22Rv1 (cell line): ENCODE data around the gene SH3GL1.
A peak's percentile ranks its signal among the peaks of the same experiment; 100 is the strongest.

Source experiments
- H3K27ac ChIP-seq: fragments of 450-650 bp; 2 replicates; pipeline ENCODE4 v1.5.1; 2017
- ZFX ChIP-seq: fragments of 450-650 bp; IDR thresholded peaks from 2 replicates; pipeline ENCODE4 v1.6.1; 2017; ENCODE audit warnings: antibody characterized with exemption, borderline replicate concordance
- TF ChIP-seq, protein P1 (sequence below): fragments of 450-650 bp; IDR thresholded peaks from 2 replicates; pipeline ENCODE4 v1.5.1; 2017; ENCODE audit warnings: mild to moderate bottlenecking

The SH3GL1 gene

GRCh38 chr19:4334929-4335570 lies 65.3 kb downstream of the SH3GL1 start:
- H3K27ac ChIP-seq, result no peak overlapping the region
- no peak for TF ChIP-seq ZFX
- TF ChIP-seq, protein P1, sequence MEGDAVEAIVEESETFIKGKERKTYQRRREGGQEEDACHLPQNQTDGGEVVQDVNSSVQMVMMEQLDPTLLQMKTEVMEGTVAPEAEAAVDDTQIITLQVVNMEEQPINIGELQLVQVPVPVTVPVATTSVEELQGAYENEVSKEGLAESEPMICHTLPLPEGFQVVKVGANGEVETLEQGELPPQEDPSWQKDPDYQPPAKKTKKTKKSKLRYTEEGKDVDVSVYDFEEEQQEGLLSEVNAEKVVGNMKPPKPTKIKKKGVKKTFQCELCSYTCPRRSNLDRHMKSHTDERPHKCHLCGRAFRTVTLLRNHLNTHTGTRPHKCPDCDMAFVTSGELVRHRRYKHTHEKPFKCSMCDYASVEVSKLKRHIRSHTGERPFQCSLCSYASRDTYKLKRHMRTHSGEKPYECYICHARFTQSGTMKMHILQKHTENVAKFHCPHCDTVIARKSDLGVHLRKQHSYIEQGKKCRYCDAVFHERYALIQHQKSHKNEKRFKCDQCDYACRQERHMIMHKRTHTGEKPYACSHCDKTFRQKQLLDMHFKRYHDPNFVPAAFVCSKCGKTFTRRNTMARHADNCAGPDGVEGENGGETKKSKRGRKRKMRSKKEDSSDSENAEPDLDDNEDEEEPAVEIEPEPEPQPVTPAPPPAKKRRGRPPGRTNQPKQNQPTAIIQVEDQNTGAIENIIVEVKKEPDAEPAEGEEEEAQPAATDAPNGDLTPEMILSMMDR, result no peak

GRCh38 chr19:4329858-4330257 lies 70.5 kb downstream of the SH3GL1 start:
- peak overlapping the region; percentile 81; the same call in 1 of the 2 replicates for H3K27ac ChIP-seq
- TF ChIP-seq, protein P1, result no peak
- no peak for TF ChIP-seq ZFX

- H3K27ac ChIP-seq, result peak overlapping the region; percentile 81
Measured at GRCh38 chr19:4328991-4329681, 71.2 kb downstream of the SH3GL1 start.

DNA sequence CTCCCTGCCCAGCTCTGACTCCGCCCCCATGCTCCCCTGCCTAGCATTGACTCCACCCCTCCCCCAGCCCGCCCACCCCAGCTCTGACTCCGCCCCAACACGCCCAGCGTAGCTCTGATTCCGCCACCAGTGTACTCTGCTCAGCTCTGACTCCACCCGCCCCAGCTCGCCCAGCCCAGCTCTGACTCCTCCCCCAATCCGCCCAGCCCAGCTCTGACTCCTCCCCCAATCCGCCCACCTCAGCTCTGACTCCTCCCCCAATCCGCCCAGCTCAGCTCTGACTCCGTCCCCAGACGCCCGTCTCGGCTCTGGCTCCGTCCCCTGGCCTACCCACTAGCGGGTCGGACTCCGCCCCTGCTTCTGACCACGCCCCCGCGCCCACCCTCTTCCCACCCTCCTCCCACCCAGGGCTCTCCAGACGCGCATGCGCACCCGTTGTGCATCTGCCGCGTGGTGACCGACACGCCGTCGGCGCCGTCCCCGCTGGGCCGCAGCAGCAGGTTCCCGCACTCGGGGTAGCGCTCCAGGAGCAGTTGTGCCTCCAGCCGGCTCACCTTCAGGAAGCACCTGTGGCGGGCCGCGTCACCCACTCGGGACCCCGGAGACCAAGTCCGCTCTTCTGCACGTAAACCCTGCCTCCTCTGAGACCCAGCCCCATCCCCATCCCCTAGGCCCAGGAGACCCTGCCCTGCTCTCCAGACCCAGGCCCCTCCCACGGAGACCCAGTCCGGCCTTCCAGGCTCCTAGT lies 71.9 kb downstream of the SH3GL1 start:
- H3K27ac ChIP-seq, result peak overlapping the region; percentile 81
- TF ChIP-seq, protein P1, result no peak
- TF ChIP-seq ZFX, result no peak

GRCh38 chr19:4327877-4328242 lies 72.5 kb downstream of the SH3GL1 start:
- TF ChIP-seq, protein P1, result no peak
- TF ChIP-seq ZFX, result no peak
- peak overlapping the region; percentile 81 for H3K27ac ChIP-seq

DNA sequence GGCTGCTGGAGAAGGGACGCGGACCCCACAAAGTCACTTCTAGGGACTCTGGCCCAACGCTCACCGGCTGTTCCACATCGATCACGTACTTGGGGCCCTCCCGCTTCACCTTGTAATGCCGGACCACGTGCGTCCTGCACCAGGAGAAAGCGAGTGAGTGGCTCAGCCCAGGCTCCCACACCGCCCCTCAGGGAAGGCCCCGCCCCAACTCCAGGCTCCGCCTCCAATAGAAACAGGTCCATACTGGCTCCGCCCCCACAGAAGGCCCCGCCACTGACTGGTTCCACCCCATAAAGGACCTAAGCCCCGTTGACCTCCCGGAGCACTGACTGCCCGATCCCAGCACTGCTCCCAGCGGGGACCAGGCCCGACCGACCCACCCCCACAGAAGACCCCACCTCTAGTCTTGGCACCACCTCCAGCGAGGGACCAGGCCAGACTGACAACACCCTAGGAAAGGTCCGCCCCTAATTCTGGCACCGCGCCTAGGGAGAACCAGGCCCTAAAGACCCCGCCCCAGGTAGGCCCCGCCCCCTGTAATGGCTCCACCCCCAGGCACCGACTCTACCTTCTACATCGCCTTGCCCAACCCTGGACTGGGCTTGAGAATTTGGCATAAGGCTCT lies 73.0 kb downstream of the SH3GL1 start:
- H3K27ac ChIP-seq, result peak overlapping the region; percentile 81
- no peak for TF ChIP-seq ZFX
- TF ChIP-seq, protein P1, result no peak

GRCh38 chr19:4326837-4327251 lies 73.5 kb downstream of the SH3GL1 start:
- H3K27ac ChIP-seq, result peak overlapping the region; percentile 81

More at GRCh38 chr19:4326837-4327251, 73.5 kb downstream of the SH3GL1 start:
- no peak for TF ChIP-seq ZFX
- TF ChIP-seq, protein P1, result no peak
